ENCODE results near the gene CNTD1.

DNA sequence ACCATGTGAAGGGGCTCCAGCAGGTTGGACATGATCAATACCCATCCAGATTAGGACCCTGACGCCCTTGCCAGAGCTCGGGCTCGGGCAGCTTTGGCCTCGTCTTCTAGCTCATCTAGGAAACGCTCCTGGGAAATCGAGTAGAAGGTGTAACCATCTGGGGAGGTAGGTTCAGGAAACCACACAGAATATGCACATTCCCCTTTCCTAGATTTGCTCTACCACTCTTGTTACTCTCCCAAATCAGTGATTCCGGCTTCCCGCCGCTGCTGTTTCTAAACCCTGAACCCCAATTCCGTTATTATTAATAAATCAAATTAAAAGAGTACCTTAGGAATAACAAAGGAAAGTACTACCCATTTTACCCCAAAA is 664 bp upstream of the CNTD1 start:
- TF ChIP-seq GATA2 (IDR thresholded peaks at IDR 0.05; ENCODE audit: low read depth, low read length), result no peak
- no peak for TF ChIP-seq GATA3 (IDR thresholded peaks at IDR 0.05; ENCODE audit: low read depth, low read length)
